Esophagus mucosa (tissue), 1 donor: ENCODE measurements around the gene STMND1. TPM values are rescaled to one million over a fixed set of nuclear protein-coding genes. Genes with fewer than 3 reads are reported as not detected.

Experiments used
- ATAC-seq: fragments of 200-7000 bp; cut with Tn5 transposase; one replicate; pipeline ENCODE4 v1.9.1; 2020
- total RNA-seq: library from RNA; stranded (reverse); gene quantifications from one replicate; pipeline ENCODE4 v1.2.4, GENCODE V29; 2023
- donor health status: DM: yes; HTN: yes; CAD: no.

The STMND1 gene
- total RNA-seq, 1 donor from 2014 or later = not detected

GRCh38 chr6:17099401-17100059 is 2.3 kb upstream of the STMND1 start:
- ATAC-seq = no peak

GRCh38 chr6:17100806-17101205 is 1.0 kb upstream of the STMND1 start:
- no peak for ATAC-seq

GRCh38 chr6:17102258-17102870 is 514 bp downstream of the STMND1 start:
- ATAC-seq = no peak

GRCh38 chr6:17103715-17104114 is 1.9 kb downstream of the STMND1 start:
- no peak for ATAC-seq

- ATAC-seq = no peak
Observed at GRCh38 chr6:17107863-17108262, 6.0 kb downstream of the STMND1 start.

GRCh38 chr6:17115251-17116116 is 13.6 kb downstream of the STMND1 start:
- peak; percentile 74 for ATAC-seq

GRCh38 chr6:17116117-17116440 is 14.2 kb downstream of the STMND1 start:
- ATAC-seq = no peak

- ATAC-seq = no peak
Observed at GRCh38 chr6:17120019-17120418, 18.2 kb downstream of the STMND1 start.

GRCh38 chr6:17125407-17125806 is 23.6 kb downstream of the STMND1 start:
- no peak for ATAC-seq

GRCh38 chr6:17130786-17131185 is 28.9 kb downstream of the STMND1 start:
- ATAC-seq = no peak

GRCh38 chr6:17132967-17133366 is 31.1 kb downstream of the STMND1 start:
- no peak for ATAC-seq

GRCh38 chr6:17138033-17138432 is 36.2 kb downstream of the STMND1 start:
- ATAC-seq = no peak

GRCh38 chr6:17144016-17144415 is 42.2 kb downstream of the STMND1 start:
- ATAC-seq = no peak

GRCh38 chr6:17149571-17149970 is 47.7 kb downstream of the STMND1 start:
- no peak for ATAC-seq

- ATAC-seq = no peak
Observed at GRCh38 chr6:17150096-17150495, 48.2 kb downstream of the STMND1 start.

GRCh38 chr6:17151888-17152287 is 50.0 kb downstream of the STMND1 start:
- ATAC-seq = no peak

- no peak for ATAC-seq
Observed at GRCh38 chr6:17152703-17153102, 50.9 kb downstream of the STMND1 start.

GRCh38 chr6:17156112-17156921 is 54.5 kb downstream of the STMND1 start:
- ATAC-seq = peak; percentile 57

- ATAC-seq = no peak
Observed at GRCh38 chr6:17156966-17157365, 55.1 kb downstream of the STMND1 start.

GRCh38 chr6:17157617-17158016 is 55.8 kb downstream of the STMND1 start:
- ATAC-seq = no peak

- no peak for ATAC-seq
Observed at GRCh38 chr6:17159240-17159639, 57.4 kb downstream of the STMND1 start.

GRCh38 chr6:17161076-17161475 is 59.2 kb downstream of the STMND1 start:
- ATAC-seq = no peak

GRCh38 chr6:17165383-17165782 is 63.5 kb downstream of the STMND1 start:
- no peak for ATAC-seq
